GM18867 (cell line): ENCODE results near the gene MCAM.

Source experiments
- ATAC-seq: cut with Tn5 transposase; IDR thresholded peaks from one replicate; pipeline ENCODE4 v1.9.1; 2021; ENCODE audit warnings: mild to moderate bottlenecking, moderate library complexity; ENCODE audit not compliant: unreplicated experiment

The MCAM gene

DNA sequence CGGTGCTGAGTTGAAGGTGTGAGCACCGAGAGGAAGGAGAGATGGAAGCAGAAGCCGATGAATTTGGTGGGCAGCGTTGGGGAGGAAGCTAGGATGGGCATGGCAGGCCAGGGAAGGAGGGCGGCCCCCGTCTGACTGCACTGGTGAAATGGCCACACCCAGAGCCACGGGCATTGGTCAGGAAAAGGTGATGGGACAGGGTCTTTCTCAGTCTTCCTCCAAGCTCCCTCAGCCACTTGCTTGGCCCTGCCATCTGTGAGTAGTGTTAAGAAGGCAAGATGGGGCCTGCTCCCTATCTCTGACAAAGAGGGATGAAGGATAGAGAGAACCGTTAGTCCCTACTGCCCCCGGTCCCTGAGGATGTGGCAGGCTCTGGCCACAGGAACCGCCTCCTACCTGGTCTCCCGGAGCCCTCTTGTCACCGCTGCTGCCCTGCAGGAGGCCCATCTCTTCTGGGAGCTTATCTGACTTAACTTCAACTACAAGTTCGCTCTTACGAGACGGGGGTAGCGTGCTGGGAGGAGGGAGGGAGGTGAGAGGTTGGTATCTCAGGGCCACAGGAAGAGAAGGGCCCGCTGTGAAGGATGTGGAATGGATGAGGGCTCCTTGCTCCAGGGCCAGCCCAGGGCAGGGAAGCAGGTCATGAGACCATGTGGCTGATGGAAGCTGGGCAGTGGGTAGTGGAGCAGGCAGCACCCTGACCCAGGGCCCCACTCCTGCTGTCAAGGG, 6.8 kb downstream of the MCAM start:
- ATAC-seq, result no peak

DNA sequence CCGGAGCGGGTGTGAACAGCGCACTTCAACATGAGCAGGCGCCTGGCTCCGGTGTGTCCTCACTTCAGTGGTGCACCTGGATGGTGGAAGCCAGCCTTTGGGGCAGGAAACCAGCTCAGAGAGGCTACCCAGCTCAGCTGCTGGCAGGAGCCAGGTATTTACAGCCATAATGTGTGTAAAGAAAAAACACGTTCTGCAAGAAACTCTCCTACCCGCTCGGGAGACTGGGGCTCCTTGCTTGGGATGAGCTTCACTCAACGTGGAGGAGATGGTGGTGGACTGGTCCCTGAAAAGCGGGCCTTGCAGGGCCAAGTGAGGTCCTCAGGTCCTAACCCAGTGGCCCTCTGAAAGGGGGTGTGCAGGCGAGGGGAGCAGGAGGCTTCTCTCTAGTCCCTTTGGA, 7.5 kb downstream of the MCAM start:
- no peak for ATAC-seq

DNA sequence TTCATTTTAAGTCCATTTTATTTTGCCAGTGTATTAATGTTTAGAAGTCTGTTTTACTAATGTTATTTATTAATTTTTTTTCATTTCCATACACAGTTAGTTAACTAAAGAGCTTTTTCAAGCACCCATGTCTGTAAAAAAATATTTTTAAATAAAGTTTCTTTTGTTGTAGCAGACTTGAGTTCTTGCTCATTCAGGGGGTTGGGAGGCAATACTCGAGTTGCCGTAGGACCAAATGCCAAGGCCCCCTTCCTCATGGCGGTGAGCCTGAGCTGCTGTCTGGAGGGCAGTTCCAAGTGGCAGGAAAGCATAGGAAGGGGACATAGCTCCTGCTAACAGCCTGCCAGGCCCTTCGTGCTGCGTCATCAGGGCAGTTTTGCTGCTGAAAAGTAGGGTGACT, 9.0 kb downstream of the MCAM start:
- ATAC-seq, result no peak

DNA sequence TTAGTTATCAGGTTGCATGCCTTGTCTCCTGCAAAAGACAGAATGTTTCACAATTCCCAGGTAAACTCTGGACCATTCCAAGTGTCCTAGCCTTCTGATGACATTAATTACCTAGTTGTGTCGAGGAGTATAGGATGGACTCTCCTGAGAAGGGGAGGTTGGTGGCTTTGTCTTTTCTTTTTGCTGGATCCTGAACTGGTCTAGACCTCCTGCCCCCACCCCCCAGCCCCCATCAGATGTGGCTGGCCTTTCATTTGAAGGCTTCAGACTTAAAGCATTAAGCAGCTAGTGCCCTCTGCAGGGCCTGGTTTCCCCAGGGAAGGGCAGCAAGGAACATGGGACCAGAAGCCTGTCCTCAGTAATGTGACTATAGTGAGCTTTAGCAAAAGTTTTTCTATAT, 9.7 kb downstream of the MCAM start:
- no peak for ATAC-seq

DNA sequence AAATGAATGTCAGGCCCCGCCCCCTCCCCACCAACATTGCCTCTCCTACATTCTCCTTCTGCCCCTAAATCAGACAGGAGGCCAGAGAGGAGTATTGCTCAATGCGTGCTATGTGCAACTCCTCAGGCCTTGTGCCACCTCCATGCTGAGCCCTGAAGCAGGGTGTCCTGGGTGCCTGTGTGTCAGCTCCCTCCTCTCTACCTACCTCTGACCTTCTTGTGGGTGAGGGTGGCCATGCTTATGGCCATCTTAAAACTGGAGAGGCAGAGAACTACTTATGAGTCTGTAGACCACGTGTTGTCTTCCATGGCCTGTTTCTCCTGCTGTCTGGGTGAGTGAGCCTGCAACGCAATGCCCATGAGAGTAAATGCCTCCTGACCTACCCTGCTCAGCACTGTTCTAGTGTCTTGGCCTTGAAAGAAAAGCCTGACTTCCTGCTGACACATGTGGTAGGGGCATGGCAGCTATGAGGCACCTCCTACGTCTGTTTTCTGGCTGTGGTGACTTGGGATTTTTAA, 10.5 kb downstream of the MCAM start:
- ATAC-seq, result no peak

DNA sequence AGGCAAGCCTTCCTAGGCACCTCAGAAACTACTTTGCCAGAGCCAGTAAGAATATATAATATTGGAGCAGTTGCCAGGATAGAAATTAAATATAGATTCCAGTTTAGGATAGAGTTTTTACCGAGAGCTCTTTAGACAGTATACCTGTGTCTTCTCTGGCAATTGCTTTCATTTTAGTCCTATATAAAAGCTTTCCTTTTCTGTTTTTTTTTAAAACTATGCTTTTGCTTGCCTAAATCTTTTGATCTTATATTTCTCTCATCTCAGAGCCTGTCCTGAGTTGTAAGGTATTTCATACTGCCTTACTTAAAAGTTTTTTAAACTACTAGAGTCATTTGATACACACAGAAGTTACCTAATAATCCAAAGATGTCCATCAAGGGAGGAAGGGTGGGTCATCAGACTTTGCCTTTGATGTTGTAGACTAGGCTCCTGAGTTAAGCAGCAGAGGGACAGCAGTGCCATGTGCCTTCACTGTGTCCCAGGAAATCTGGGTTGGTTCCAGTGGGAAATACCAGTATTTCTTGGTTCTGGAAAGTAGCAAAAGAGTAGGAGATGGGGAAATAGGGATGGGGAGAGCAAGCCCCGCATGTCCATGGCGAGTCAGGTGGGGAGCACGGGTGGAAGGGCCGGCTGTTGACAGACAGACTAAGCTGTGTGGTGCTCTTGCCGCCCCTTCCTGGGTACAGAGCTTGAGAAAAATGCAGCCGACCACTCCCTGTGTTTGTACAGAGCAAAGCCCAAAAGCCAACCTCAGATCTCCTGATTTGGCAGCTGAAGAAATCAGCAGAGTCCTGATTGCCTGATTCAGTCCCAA, 11.2 kb downstream of the MCAM start:
- no peak for ATAC-seq

DNA sequence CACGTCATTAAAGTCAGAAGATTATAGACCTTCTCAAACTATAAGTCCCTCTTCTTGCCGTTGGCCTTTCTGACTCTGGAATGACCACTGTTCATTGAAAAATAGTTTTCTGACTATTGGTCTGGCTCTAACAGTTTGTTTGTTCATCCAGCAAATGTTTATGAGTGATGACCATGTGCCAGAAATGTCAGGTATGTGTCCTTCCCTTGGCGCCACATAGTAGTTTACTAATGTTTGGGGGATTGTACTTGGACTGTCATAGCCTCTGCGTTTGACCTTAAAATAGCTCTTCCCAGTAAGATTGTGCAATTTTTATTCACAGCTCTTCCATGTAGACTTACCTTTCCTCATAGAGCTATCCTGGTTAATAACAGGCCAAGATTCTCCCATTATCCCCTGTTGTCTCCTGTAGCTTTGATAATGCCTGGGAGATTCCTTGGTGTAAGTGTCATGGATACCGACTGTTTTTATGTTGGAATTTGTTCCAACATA, 13.7 kb downstream of the MCAM start:
- ATAC-seq, result no peak

DNA sequence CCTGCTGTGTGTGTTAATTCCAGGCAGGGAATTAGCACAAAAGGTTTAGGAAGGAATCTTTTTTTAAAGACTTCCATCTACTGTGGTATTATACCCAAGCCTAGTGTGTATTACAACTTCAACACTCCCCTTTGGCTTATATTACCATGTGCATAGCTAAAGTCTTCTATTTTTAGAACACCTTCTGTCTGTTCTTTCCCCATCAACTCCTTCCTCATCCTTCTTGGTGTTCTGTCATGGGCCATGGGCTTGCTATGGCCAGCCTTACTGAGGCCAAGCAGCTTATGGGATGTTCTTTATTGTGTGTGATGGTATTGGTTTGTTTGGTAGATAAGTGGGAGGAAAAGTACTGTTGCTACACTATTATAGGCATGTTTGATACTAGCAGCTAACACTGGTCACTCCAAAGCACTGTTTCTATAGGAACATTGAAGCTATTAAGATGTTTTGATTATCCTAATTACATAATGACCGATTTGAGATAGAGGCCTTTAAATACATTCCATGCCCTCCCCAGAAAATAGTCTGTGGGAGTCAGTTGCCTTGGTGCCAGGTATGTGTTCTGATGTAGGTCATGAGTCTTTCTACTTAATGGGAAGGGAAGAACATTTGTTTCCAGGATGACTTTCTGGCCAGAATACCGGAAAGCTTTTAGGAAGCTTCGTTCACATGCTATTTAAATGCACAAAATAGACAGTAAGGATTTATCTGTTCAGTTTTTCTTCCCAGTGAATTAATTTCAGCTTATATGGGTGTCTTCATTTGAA, 16.5 kb downstream of the MCAM start:
- no peak for ATAC-seq

DNA sequence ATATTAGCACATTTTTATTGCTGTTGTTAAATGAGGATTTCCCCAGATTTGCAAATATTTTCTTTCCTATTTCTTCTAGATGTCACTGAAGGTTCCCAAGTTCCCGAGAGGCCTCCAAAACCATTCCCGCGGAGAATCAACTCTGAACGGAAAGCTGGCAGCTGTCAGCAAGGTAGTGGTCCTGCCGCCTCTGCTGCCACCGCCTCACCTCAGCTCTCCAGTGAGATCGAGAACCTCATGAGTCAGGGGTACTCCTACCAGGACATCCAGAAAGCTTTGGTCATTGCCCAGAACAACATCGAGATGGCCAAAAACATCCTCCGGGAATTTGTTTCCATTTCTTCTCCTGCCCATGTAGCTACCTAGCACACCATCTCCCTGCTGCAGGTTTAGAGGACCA, 17.5 kb downstream of the MCAM start:
- no peak for ATAC-seq

DNA sequence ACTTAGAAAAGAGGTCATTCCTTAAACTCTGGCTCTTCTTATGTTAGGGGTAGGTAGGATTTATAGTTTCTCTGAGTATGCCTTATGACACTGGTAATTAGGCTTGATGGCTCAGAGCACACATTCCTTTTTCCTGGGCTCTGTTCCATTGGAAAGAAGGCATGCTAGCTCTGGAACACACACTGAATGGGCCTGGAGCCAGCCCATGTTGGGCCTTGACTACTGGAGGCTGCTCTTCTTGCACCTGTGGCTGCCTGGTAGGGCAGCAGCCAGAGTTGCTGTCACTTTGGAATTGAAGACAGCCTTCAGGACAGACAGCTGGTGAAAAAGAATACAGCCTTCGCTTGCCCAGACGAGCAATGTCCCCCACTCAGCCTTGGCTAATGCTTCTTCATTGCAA, 18.2 kb downstream of the MCAM start:
- ATAC-seq, result no peak

DNA sequence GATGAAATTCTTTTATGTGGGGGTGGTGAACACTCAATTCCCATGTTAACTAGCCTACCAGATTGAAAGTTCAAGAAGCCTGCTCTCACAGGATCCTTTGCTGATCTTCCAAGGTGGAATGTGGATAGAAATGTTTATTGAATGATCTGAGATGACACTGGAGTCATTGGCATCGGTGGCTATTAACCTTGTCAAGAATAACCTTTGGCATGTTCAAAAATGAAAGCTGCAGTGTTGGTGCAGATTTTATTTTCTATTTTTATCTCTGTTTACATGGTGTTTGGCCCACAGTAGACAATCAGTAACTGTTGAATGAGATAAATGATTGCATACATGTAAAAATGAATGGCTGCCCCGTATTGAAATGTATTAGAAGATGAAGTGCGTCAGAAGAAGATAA, 19.0 kb downstream of the MCAM start:
- ATAC-seq, result no peak

DNA sequence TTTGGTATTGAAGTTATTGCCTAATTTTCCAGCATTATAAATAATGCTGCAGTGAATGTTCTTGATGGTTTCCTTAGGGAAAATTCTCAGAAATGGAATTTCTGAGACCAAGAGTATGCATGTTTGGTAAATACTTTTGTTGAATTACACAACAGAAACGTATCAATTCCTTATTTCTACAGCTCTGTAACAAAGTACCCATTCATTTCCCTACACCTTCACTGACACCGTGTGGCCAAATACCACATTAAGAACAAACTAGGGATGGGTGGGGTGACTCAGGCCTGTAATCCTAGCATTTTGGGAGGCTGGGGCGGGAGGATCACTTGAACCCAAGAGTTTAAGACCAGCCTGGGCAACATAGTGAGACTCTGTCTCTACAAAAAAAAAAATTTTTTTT, 21.8 kb downstream of the MCAM start:
- ATAC-seq, result no peak

DNA sequence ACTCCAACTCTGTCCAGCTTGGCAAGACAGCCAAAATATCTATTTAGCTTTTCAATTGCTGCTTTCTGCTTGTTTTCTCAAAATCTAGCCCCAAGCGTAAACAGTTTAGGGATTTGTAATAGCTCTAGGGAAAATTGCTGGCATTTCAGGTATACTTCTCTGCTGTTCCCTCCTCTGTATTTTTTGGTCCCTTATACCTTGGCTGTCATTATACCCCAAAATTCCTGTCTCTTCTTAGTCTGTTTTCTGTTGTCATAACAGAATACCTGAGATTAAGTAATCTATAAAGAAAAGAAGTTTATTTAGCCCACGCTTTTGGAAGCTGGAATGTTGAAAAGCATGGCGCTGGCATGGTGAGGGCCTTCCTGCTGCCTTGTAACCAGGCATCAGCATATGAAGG, 23.5 kb downstream of the MCAM start:
- no peak for ATAC-seq

DNA sequence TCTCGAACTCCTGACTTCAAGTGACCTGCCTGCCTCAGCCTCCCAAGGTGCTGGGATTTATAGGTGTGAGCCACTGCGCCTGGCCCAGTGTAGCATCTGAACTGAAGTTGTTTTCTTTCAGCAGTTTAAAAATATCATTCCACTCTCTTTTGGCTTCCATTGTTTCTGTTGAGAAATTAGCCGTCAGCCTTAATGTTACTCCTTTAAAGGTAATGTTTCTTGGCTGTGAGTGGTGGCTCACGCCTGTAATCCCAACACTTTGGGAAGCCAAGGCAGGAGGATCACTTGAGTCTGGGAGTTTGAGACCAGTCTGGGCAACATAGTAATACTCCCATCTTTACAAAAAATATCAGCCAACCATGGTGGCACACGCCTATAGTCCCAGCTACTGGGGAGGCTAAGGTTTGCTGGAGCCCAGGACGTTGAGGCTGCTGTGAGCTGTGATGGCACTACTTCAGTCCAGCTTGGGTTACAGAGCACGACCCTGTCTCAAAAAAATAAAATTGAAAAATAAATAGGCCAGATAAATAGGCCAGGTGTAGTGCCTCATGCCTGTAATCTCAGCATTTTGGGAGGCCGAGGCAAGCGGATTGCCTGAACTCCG, 25.9 kb downstream of the MCAM start:
- ATAC-seq, result no peak

DNA sequence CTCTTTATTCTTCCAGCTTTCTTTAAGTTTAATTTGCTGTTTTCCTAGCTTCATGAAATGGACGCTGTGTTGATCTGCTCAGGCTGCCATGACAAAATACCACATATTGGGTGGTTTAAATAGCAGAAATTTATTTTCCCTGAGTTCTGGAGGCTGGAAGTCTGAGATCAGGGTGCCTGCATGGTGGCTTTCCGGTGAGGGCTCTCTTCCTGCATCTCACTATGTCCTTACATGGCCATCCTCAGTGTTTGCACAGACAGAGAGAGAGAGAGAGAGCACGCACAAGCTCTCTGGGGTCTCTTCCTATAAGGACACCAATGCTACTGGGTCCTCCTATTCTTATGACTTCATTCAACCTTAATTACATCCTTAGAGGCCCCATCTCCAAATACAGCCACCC, 28.7 kb downstream of the MCAM start:
- no peak for ATAC-seq

DNA sequence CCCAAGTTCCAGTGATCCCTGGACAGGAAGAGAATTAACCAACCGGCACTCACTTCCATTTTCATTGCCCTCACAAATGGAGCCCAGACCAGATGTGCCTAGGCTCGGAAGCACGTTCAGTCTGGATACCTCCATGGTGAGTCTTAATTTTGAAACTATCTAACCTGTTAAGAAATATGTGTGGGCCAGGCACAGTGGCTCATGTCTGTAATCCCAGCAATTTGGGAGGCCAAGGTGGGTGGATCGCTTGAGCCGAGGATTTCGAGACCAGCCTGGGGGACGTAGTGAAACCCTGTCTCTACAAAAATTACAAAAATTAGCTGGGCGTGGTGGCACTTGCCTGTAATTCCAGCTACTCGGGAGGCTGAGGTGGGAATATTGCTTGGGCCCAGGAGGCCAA, 31.5 kb downstream of the MCAM start:
- no peak for ATAC-seq

DNA sequence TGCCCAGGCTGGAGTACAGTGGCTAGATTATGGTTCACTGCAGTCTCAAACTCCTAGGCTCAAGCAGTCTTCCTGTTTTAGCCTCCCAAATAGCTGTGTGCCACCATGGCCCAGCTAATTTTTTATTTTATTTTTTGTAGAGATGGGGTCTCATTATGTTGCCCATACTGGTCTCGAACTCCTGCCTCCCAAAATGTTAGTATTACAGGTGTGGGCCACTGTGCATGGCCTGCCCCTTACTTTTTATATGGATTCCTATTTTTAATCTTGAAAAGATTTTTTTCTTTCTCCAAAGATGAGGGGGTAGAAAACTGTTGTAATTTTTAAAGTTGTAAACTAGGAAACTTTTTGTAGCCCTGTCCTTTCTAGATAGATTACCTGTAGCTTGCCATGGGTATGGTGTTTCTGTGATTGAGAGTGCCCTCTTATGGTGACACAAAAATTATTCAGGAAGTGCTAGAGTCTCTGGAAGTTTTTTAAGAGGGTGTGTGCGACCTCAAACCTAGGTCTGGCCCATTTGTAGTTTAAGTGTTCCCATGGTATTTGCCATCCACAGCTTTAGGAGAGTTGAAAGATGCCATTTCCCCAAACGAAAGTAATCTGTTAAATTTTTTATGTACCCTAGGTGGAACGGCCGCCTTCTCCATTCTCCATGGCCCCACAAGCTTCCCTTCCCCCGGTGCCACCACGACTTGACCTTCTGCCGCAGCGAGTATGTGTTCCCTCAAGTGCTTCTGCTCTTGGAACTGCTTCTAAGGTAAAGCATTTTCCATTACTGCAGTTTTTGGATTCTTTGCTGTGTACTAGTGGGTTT, 32.4 kb downstream of the MCAM start:
- no peak for ATAC-seq

DNA sequence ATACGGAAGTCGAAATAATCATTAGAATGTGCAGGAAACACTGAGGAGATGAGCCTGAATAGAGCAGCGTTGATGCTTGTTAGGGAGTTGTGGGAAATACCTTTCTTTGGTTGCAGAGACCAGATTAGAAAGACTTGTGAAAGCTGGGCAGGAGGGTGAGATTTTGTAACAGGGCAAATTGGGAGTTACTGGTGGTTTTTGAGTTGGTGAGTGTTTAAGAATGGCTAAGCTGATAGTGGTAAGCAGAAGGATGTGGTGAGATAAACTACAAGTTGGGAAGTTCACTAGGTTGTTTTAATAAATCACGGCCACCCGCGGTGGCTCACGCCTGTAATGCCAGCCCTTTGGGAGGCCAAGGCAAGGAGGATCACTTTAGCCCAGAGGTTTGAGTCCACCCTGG, 34.4 kb downstream of the MCAM start:
- ATAC-seq, result no peak

DNA sequence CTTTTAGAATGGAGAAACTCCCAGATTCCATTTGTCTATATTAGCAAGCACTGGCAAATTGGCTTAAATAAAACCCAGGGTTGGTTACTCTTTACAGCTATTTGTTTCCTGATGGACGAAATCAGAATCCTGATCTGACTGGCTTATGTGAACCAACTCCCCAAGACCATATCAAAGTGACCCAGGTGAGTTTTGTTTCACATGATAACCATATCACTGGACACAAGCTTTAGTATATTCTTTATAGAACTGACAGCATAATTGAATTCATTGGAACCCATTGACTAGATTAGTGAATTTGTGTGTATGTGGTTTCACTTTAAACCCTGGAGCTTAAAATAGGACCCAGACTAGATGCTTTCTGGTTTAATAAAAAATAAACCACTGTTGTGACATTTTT, 39.3 kb downstream of the MCAM start:
- no peak for ATAC-seq

DNA sequence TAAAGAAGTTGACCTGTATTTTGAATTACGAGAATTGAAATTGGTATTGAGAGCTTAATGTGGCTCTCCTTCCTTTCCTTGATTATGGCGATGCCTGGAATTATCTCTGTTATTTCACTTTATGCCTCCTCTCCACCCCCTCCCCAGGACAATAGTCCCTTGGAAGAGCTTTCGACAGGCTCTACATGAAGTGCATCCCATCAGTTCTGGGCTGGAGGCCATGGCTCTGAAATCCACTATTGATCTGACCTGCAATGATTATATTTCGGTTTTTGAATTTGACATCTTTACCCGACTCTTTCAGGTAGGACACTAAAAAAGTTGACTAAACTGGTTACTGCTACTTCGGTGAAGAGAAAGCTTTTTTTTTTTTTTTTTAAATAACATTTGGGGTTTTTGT, 43.2 kb downstream of the MCAM start:
- ATAC-seq, result no peak
